HG03097 (cell line): ENCODE measurements around the gene COPA.
"Not testable (repeated sequence)": the region's sequence is repeated elsewhere in the genome, so short reads cannot be mapped to it uniquely, and the experiment has no call there.

Source experiments
- ATAC-seq: cut with Tn5 transposase; IDR thresholded peaks from one replicate; pipeline ENCODE4 v1.9.1; 2021; ENCODE audit not compliant: unreplicated experiment, low FRiP score

Gene COPA

DNA sequence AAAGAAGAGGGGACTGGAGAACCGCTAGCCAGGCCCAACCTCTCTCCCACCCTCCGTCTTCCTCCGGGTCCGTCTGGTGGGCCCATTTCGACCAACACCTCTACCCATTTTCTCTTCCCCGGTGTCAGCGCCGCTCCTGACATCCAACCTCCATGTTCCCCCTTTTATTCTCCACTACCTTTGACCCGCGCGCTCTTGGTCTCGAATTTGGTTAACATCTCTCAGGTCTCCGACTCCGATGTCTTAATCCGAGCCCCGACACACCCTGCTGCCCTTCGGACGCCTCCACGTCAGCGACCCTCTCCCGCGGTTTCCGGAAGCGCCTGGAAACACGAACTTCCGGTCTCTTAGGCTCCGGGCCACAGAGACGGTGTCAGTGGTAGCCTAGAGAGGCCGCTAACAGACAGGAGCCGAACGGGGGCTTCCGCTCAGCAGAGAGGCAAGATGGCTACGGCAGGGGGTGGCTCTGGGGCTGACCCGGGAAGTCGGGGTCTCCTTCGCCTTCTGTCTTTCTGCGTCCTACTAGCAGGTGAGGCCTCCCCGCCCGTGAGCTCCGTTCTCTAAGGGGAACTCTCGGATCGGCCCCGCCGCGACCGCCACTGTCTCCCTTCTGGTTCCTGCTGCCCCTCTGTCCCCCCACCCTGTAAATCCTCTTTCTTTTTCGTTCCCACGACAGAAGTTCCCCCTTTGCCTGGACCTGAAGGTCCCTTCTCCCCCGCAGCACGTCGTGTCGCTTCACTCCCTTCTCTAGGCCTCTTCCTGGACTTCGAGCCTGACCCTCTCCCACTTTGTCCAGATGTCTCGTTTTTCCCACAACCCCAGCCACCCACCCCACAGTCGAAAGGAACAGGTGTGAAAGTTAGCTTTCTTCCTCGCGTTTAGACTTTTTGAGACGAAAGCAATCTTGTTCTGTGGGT lies at the start of gene COPA, which contains the start of gene NCSTN:
COPA (minus strand) TSS at position 298 of the 917 bp plus-strand sequence; CDS start at position 218, 80 bp downstream.
NCSTN (plus strand) TSS at position 431 of the 917 bp plus-strand sequence; CDS start at position 445, 14 bp downstream.
- peak; percentile 89 for ATAC-seq

DNA sequence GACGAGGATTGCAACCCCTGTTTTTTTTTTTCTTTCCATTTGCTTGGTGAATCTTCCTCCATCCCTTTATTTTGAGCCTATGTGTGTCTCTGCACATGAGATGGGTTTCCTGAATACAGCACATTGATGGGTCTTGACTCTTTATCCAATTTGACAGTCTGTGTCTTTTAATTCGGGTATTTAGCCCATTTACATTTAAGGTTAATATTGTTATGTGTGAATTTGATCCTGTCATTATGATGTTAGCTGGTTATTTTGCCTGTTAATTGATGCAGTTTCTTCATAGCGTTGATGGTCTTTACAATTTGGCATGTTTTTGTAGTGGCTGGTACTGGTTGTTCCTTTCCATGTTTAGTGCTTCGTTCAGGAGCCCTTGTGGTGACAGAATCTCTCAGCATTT lies 45.4 kb upstream of the COPA start:
- ATAC-seq = not testable (repeated sequence)

DNA sequence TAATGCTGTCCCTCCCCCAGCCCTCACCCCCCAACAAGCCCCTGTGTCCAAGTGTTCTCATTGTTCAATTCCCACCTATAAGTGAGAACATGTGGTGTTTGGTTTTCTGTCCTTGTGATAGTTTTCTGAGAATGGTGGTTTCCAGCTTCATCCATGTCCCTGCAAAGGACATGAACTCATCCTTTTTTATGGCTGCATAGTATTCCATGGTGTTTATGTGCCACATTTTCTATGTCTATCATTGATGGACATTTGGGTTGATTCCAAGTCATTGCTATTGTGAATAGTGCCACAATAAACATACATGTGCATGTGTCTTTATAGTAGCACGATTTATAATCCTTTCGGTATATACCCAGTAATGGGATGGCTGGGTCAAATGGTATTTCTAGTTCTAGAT lies 41.8 kb upstream of the COPA start:
- not testable (repeated sequence) for ATAC-seq

DNA sequence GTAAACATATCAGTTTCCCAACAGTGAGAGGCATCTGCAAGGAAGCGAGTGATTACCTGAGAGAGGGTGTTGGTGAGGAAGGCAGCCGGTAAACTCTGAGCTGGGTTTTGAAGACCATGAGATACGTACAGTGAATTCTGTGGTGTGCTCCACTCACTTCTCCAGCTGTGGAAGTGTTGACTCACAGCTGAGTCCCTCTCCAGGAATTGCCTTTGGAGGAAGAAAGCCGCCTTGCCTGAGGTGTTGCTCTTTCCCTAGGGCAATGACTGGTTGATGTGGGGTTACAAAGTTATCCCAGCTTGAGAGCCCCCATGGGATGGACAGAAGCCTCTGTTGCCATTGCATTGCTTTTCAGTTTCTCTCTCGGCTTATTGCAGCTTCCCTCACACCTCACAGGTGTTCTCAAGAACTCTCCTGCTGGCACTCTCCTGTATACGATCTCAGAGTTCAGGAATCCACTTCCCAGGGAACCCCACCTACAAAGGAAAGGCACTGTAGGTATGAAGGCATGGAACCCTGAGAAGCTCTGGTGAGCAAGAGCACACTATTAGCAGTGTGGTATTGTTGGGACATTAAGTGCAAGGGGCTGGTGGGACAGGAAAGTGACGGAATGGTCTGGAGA lies 34.6 kb upstream of the COPA start:
- ATAC-seq = no peak

DNA sequence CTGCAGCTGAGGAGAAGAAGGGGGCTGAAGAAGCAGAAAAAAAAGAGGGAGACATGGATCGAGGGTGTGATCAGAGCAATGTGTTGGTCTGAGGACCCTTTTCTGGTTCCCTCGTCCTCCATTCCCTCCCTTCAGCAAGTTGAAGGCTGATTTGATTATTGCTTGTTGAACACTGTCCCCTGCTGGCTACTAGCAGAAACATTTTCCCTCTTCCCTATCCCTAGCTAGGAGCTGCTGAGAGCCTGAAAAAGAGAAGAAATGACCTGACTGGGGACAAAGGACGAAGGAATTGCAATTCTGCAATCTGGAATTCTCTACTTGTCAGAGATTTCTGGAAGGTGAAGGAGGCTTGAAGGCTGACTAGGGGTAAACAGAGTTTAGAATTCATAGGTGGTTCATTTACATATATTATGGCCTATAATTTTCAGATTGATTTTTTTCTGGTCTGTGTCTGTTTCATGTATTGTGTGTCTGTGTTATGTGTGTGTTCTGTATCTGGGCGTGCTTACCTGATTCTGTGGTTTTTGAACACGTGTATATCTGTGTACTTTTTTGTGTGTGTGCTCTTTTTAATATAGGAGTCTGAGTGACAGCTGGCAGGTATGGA lies 33.6 kb upstream of the COPA start:
- ATAC-seq = no peak

DNA sequence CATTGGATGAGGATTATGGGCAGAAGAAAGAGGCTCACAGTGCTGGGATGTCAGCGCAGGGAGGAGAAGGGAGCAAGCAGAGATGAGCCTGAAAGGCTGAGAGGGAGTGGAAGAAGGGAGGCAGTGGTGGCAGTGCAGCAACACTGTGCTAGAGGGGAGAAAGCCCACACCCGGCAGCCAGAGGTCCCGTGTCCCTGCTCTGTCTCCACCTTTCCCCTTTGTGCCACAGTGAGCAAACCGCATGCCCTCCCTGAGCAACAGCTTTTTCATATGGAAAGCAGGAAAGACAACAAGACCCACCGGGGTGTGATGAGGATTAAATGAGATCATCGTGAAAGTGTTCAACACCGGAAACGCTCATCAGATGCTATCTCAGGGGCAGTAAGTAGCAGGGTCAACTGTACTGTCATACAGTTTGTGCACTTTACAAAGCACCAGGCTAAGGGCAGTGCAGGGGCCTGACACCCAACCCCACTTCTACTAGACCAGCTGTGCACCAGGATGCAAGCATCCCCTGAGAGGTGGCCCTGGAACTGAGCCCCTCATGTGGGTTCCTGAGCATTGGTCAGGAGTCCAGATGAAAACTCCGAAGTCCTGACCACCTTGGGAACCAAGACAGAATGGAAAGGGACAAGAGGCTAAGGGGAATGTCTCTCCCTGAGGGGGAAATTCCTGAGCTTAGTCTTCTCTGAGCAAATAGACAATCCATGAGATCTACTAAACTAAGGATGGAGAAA lies 32.9 kb upstream of the COPA start:
- ATAC-seq = no peak

DNA sequence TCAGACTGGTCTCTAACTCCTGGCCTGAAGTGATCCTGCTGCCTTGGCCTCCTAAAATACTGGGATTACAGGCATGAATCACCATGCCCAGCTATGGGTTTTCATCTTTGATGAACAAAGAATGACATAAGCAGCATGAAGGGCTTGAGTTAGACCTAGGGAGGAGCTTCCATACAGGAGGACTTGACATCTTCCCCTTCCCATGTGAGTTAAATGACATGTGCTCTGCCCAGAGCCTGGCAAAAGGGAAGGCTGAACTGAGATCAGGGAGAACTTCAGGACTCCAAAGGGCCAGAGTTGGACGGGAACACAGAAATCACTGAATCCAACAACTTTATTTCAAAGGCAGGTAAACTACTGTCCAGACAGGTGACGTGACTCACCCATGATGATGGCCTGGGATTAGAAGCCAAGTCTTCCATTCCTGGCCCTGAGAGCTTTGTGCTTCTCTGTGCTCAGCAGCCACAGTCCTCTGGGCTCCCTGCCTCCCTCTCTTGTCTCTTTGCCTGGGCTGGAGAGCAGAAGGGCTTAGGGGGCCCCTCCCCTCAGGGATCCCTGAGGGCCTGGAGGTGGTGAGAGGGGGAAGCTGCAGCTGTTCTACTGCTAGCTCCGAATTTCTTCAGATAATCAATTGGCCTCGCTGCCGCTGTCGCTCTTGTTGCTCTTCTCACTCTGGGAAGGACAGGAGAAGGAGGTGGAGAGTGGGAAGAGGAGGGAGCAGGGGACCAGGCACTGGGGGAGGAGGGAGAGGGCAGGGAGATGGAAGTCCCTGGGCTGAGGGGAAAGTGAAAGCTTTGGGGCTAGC lies 31.5 kb upstream of the COPA start:
- no peak for ATAC-seq

DNA sequence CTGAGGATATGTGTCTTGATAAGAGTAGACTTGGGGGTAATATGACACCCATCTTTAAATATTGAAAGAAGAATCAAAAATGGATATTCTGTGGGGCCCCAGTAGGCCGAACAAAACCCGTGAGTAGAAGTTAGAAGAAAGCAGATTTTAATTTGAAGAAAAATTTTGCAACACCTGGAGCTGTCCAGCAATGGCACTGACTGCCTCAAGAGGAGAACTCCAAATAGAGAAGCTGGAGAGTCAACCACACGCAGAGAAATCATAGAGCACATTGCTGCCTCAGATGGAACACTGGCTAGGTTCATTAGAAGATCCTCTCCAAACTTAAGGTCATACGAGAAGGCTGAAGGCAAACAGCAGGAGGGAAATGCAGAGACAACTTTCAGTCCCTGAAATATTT lies 30.6 kb upstream of the COPA start:
- no peak for ATAC-seq

DNA sequence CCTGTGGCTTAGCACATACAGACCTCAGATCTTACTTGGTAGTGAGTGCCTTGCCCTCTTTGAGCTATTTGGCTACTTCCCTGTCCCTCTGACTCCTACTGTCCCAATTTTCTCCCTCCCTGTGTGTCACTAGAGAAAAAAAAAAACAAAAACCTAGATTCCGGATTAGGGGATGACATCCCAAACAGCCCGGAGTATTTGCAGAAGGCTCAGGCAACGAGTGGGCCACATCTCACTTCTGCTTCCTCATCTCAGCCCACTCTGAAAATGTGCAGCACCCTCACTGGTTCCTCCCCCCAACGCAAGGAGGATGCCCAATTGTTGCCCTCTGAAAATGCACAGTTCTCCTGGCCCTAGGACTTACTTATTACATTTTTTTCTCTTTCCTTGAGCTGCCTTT lies 28.7 kb upstream of the COPA start:
- no peak for ATAC-seq

DNA sequence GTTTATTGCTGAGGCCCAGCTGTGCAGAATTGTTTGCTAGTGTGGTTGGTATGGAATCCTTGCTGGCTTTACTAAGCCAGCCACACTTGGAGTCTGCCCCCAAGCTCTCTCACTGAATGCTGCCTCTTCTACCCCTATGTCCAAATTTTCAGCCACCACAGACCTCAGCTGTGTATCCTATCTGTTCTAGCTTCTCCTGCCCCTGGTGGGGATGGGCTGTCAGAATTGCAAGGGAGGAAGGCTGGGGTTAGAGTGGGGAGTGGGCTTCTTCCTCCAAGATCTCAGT lies 28.2 kb upstream of the COPA start:
- ATAC-seq = no peak

DNA sequence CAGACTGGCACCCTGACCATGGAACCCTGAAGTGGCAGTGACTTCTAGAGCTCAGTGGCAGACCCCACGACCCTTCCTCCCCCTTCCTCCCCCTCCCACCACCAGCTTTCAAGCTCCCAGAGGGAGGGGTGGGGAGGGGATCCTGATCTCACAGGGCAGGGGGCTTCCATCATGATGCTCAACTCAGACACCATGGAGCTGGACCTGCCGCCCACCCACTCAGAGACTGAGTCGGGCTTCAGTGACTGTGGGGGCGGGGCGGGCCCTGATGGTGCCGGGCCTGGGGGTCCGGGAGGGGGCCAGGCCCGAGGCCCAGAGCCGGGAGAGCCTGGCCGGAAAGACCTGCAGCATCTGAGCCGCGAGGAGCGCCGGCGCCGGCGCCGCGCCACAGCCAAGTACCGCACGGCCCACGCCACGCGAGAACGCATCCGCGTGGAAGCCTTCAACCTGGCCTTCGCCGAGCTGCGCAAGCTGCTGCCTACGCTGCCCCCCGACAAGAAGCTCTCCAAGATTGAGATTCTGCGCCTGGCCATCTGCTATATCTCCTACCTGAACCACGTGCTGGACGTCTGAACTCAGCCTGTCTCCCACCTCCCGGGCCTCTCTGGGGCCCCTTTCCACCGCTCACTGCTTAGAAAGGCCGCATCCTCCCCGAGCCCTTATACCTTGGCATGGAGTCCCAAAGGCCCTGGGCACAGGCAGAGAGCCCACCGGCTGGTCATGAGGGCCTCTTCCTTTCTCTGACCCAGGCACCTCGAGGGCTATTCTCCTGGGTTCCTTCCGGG lies 27.7 kb upstream of the COPA start:
- ATAC-seq = no peak

DNA sequence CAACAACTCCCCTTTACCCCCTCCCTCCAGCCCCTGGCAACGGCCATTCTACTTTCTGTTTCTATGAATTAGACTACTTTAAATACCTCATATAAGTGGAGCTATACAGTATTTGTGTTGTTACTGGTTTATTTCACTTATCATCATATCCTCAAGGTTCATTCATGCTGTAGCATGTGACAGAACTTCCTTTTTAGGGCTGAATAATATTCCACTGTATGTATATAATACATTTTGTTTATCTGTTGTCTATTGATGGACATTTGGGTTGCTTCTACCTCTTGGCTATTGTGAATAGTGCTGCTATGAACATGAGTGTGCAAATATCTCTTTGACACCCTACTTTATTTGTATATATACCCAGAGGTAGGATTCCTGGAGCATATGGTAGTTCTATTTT lies 26.0 kb upstream of the COPA start:
- ATAC-seq = no peak

DNA sequence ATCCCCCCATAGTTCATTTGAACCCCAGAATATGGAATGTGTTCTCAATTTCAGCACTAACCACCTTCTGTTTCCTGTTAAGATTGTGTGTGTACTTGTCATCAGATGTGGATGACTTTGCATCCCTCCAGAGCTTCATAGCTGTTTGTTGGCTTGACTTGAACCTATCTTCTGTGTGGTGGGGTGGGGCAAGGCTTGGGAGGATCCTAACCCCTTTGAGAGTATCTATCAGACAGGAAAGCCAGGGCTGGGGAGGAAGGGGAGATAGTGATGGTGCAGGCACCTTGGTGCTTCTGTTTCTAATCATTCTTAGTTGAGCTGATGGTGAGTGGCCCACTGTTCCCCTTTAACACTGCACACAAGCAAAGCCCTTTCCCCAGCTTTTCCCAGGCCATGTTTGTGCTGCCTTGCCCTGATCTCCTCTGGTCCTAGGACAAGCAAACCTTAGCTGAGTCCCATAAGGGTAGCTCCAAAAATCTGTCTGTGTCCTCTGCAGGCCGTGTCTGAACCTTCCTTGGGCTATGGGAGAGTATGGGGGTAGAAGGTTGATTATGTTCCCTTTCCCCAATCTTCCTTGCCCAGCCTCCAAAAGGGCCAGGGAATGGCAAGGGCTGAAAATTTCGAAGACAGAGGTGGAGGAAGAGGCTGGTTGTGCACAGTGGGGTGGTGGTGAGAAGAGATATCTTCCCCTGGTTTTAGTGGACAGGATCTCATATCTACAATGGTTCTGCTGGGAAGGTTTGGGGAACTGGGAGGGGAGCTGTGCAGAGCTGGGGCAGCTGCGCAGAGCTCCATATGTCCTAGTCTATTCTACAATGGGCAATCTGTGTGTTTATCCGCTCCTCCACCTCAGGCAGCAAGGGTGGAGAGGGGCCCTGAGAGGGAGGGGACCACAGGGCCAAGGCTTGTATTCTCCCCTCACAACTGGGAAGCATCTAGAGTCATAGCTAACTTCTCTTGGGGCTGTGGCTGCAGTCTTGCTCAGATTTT lies 25.2 kb upstream of the COPA start:
- no peak for ATAC-seq

DNA sequence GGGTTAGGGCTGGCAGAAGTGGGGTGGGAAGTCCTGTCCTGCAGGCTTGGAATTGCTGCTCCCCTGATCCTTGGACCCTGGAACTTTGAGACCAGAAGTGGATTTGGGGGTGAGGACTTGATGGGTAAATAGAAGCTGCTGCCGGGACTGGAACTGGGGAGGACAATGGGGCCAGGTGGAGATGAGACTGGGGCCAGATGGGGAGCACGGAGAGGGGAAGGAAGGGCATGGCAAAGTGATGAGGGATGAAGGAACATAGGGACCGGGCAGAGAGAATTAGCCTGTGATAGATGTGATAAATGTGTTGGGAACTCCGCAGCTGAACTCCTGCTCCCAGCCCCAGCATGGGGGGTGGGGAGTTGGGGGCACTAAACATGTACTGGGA lies 24.5 kb upstream of the COPA start:
- no peak for ATAC-seq

DNA sequence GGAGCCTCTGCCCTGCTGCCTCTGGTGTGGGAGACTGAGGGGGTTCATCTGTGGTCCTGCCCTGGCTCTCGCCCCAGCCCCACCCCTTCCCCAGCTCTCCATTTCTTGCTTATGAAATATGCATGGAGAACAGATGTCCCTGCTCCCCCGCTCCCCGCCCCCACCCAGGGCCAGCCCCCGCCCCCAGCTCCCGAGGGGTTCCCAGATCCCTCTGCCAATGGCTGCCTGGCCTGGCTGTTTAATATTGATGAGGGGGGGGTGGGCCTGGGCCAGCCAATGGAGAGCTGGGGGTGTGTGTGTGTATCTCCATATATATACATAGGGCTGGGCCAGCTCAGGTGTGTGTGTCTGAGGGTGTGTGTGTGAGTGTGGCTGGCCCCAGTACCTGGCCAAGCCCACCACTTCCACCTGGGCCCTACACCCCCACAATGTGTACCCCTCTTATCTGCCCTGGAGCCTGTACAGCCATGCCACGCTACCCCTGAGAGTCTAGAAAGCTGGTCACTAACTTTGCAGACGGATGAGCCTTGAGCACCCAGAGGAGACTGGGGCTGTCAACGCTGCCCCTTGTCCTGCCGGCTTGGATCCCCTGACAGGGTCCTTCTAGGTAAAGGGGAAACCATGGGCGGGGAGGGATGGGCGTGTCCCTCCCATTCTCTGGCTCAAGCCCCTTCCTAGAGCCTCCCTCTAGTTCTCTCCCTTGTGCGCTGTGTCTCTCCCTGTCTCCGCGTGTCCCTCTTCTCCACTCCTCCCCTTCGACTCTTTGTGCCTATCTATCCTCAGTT lies 23.9 kb upstream of the COPA start, which contains the start of gene NHLH1:
NHLH1 (plus strand) TSS at position 341 of the 785 bp plus-strand sequence. CDS start 3,661 bp downstream, outside the sequence.
- ATAC-seq = no peak

DNA sequence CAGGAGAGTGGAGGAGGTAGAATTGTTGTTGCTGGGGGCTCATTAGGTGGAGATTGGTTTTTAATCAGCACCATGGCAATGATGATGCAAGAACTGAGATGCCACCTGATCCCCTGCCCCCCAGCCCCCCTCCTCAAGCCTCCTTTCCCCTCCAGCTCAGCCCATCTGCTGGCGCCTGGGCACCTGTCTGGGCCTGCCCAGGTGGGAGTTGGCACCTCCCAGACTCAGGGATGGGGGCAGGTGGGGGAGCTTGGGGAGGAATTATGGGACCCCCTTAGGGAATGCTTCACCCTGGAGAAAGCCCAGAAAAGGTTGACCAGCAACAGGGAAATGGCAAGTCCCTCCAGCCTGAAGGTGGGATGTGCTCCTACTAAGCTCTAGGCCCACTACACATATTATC lies 22.3 kb upstream of the COPA start:
- ATAC-seq = no peak

DNA sequence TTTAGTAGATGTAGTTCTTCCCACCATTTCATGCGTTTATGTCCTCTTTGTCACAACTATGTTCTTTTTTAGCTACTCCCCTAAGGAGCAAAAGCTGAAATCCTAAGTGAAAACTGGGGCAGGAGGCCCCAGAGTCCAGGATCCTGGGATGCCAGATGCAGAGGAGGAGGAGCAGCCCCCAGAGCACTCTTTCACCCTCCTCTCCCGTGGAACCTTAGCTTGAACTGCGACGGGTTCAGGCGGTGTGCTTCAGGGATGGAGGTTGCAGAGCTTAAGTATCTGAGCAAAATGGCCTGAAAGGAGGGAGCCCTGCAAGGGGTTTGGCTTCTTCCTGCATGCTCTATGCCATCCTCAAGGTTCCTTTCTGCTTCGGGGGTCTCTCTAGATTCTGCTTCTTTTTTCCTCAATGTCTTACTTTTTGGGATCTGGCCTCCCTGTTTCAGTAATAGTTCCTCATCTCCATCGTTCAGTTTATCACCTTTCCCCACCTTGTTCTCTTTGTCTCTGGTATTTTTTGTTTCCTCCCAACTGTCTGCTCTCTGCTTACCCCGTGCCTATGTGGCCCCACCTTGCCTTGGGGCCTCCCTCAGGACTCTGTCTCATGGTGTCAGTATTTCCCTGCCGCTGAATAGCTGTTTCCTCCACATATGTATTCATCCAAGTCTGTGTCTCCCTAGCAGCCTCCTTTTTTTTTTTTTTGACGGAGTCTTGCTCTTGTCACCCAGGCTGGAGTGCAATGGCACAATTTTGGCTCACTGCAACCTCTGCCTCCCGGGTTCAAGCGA lies 21.1 kb upstream of the COPA start:
- ATAC-seq = no peak
